Left lung (tissue), 10 donors: Measurements from ENCODE around the gene ZMYND12. TPM values are rescaled to one million over a fixed set of nuclear protein-coding genes. Genes with fewer than 3 reads are reported as not detected.
A peak's percentile ranks its signal among the peaks of the same experiment; 100 is the strongest.

Experiments used
- ATAC-seq: fragments of 200-7000 bp; cut with Tn5 transposase; one replicate; pipeline ENCODE4 v1.9.1; 2020; ENCODE audit warnings: moderate library complexity
- DNase-seq, 4 donors: peaks; one replicate each; pipeline ENCODE4 v3.0.0-alpha.2; 2013 to 2020
- H3K27ac ChIP-seq, 2 donors: fragments of 200-600 bp; sonication (generic) in 1 of 2; one replicate each; pipeline versions ENCODE4 v1.5.0 to v1.8.0; 2020 to 2021
- H3K27me3 ChIP-seq, 2 donors: fragments of 200-600 bp; sonication (generic) in 1 of 2; one replicate each; pipeline versions ENCODE4 v1.5.0 to v1.8.0; 2020 to 2021
- H3K36me3 ChIP-seq, 2 donors: fragments of 200-600 bp; sonication (generic) in 1 of 2; one replicate each; pipeline versions ENCODE4 v1.5.0 to v1.8.0; 2020 to 2021
- H3K4me1 ChIP-seq, 2 donors: fragments of 200-600 bp; one replicate each; pipeline ENCODE4 v1.8.0; 2021
- H3K4me3 ChIP-seq, 2 donors: fragments of 200-600 bp; sonication (generic) in 1 of 2; one replicate each; pipeline versions ENCODE4 v1.5.0 to v1.8.0; 2020 to 2021; ENCODE audit warnings: mild to moderate bottlenecking in 1 of 2
- H3K9me3 ChIP-seq, 2 donors: fragments of 200-600 bp; sonication (generic) in 1 of 2; one replicate each; pipeline versions ENCODE4 v1.5.0 to v1.8.0; 2020 to 2021
- intact Hi-C, 2 donors: fragments of 100-400 bp; cut with DNase I; formaldehyde crosslinking; loops; one replicate each; pipeline versions ENCODE4 v1.11.2 to v1.14.2; 2022
- polyA plus RNA-seq, 6 donors: library from polyadenylated mRNA; unstranded; fragments of 120-200 nt; gene quantifications; one replicate each; pipeline ENCODE4 v1.2.1, GENCODE V29; 2013; ENCODE audit not compliant: insufficient read length in 6 of 6
- total RNA-seq, 2 donors: library from RNA; stranded (reverse); fragmentation: NEBNext Ultra II Directional; extraction: Animal tissue kit (Norgen Biotek cat#: 25700); gene quantifications; one replicate each; pipeline ENCODE4 v1.2.1, GENCODE V29; 2021
- TF ChIP-seq, protein P1 (sequence below), 2 donors: fragments of 200-600 bp; sonication (generic) in 1 of 2; IDR thresholded peaks; one replicate each; pipeline versions ENCODE4 v1.5.0 to v1.8.0; 2021; ENCODE audit warnings: antibody characterized with exemption in 2 of 2
- donor health status: DM: no; HTN: yes; CAD: no.
- donor health status: DM: no; HTN: no; CAD: no.

Gene ZMYND12
- total and polyA plus RNA-seq, 8 donors, result 1.7 to 5.3 (median 2.2) TPM

DNA sequence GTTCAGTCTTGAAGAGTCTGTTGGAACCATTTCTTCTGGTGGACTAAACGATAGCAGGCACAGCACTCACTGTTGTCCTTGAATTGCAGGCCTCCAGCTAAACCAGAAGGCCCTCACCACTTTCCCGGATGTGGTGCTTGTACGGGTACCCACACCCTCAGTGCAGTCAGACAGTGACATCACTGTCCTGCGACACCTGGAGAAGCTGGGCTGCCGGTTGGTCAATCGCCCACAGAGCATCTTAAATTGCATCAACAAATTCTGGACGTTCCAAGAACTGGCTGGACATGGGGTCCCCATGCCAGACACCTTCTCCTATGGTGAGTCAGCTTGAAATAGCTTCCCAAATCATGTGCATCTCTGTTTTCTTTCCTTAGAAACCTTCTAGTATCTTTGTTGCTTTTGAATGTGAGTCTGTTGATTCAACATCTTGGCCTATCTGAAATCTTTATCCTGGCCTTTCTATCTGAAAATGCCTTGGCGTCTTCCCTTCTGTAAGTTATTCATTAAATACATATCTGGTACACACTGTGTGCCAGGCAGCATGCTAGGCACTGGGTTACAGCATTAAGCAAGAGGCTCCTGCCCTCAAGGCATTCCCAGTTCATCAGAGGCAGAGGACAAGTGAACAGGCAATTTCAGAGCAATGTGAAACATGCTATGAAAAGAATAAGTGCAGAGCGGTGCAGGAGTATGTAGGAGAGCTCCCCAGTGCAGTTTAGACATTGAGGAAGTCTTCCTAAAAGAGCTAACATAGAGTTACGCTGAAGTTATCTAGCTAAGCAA lies 56.3 kb downstream of the ZMYND12 start:
- Histone ChIP-seq H3K4me1 (no peaks in the 10 kb centered on the region), H3K27me3 (no peaks in the 10 kb centered on the region), H3K9me3 (no peaks in the 10 kb centered on the region), H3K4me3 (no peak overlapping the region), H3K36me3 (no peaks in the 10 kb centered on the region), H3K27ac (no peak overlapping the region)
- ATAC-seq (no peak), DNase-seq (no peak)
- intact Hi-C loops, result no loop called here
- TF ChIP-seq, protein P1, sequence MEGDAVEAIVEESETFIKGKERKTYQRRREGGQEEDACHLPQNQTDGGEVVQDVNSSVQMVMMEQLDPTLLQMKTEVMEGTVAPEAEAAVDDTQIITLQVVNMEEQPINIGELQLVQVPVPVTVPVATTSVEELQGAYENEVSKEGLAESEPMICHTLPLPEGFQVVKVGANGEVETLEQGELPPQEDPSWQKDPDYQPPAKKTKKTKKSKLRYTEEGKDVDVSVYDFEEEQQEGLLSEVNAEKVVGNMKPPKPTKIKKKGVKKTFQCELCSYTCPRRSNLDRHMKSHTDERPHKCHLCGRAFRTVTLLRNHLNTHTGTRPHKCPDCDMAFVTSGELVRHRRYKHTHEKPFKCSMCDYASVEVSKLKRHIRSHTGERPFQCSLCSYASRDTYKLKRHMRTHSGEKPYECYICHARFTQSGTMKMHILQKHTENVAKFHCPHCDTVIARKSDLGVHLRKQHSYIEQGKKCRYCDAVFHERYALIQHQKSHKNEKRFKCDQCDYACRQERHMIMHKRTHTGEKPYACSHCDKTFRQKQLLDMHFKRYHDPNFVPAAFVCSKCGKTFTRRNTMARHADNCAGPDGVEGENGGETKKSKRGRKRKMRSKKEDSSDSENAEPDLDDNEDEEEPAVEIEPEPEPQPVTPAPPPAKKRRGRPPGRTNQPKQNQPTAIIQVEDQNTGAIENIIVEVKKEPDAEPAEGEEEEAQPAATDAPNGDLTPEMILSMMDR (IDR thresholded peaks at IDR 0.05), result no peak

DNA sequence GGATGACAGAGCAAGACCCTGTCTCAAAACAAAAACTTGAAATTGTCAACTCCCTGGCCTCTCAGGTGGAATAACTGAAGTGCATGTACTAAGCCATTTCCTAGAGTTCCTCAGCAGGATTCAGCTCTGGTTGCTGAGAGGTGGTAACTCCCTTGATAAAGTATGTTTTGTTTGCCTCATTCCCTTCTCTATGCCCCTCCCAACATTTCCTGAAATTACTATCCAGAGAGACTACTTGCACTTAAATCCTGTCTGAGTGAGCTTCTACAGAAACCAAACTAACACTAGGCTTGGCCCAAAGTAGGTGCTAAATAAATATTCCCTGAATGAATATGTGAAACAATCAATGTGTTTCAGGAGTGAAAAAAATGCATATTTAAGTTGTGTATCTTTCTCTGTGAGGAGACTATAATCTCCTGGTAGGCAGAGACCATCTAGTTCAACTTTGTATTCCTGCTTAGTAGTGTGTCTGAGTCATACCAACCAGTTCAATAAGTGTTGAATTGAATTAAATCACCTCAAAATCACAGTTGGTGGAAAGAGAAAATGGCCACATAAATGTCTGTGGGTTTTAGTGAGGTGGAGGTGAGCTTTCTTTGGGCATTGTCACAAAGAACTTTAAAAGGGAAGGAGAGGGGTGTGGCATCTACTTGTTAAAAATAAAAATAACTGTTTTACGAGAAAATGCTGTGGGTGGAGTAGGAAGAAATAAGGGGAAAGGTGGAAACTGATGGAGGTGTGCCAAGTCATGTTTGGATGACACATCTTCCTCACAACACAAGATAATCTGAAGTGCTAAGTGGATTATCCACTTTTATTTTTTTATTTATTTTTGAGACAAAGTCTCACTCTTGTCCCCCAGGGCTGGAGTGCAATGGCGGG lies 62.6 kb downstream of the ZMYND12 start:
- DNase-seq (no peak), ATAC-seq (peak; percentile 25)
- no peaks in the 10 kb centered on the region for H3K9me3 ChIP-seq
- H3K4me3 ChIP-seq, result no peak overlapping the region
- no peaks in the 10 kb centered on the region for H3K27me3 ChIP-seq
- no peaks in the 10 kb centered on the region for H3K36me3 ChIP-seq
- TF ChIP-seq, protein P1 (IDR thresholded peaks at IDR 0.05), result no peak
- H3K4me1 ChIP-seq, result no peaks in the 10 kb centered on the region
- intact Hi-C loops, result no loop called here
- no peak overlapping the region for H3K27ac ChIP-seq

DNA sequence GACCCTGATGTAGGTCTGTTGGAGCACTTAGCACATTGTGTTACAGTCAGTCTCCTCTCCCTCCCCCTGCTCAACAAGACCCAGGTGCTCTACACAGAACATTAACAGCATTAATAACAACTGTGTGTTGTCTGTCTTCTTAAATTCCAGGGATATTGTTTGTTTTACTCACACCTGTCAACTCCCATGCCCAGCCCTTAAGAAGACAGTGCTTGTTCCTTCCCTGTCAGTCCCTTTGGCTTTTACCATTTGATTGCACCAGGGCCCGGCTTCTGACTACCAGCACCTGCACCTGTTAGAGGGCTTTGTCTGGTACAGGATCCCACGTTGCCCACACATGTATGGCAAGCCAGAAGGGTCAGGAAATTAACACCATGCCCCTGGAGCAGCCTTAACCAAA lies 63.6 kb downstream of the ZMYND12 start:
- TF ChIP-seq, protein P1 (IDR thresholded peaks at IDR 0.05), result no peak
- Histone ChIP-seq H3K9me3 (no peaks in the 10 kb centered on the region), H3K4me3 (no peak overlapping the region), H3K4me1 (no peaks in the 10 kb centered on the region), H3K36me3 (no peaks in the 10 kb centered on the region), H3K27me3 (no peaks in the 10 kb centered on the region), H3K27ac (no peak overlapping the region)
- no peak for DNase-seq
- intact Hi-C loops, result no loop called here
- ATAC-seq, result no peak

DNA sequence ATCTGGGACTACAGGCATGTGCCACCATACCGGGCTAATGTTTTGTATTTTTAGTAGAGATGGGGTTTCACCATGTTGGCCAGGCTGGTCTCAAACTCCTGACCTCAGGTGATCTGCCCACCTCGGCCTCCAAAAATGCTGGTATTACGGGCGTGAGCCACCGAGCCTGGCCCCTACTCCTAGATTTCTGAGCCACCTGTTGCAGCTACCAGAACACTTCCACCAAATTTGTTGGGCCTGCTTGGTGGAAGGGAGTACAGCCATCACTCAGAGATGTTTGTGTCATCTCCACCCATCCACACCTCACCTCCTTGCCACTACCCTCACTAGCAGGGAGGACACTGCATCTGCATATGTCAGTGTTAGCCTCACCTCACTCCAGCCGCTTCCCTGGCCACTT lies 69.8 kb downstream of the ZMYND12 start:
- DNase-seq (no peak), ATAC-seq (no peak)
- intact Hi-C loops, result no loop called here
- H3K4me3 ChIP-seq, result no peak overlapping the region
- peaks cover 10 to 40% of the 10 kb centered on the region in 2 donors for H3K27me3 ChIP-seq
- H3K36me3 ChIP-seq, result no peaks in the 10 kb centered on the region
- H3K4me1 ChIP-seq, result peaks cover 3 to 5% of the 10 kb centered on the region in 2 donors
- H3K27ac ChIP-seq, result no peak overlapping the region
- TF ChIP-seq, protein P1 (IDR thresholded peaks at IDR 0.05), result no peak
- H3K9me3 ChIP-seq, result no peaks in the 10 kb centered on the region

DNA sequence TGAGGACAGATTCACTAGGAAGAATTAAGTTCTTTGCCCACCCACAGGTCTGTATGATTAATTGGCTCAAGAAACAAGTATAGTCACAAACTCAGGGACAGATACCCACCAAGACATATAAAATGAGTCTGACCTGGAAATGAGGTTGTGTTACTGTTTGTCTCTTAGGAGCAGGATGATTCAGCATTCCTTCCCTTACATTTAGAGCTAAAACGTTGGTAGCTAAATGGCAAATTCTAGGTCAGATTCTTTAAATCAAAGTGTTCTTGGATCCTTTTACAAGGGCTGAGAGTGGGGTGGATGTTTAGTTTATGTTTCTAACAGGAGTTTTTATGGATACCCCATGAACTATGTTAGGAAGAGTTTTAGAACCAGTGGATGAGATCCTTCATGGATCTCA lies 70.5 kb downstream of the ZMYND12 start:
- intact Hi-C loops, result no loop called here
- DNase-seq, result no peak
- Histone ChIP-seq H3K4me3 (no peak overlapping the region), H3K4me1 (peaks cover 6 to 12% of the 10 kb centered on the region in 2 donors), H3K36me3 (no peaks in the 10 kb centered on the region), H3K27ac (no peak overlapping the region), H3K9me3 (no peaks in the 10 kb centered on the region), H3K27me3 (peaks cover 11 to 47% of the 10 kb centered on the region in 2 donors)
- no peak for ATAC-seq
- TF ChIP-seq, protein P1 (IDR thresholded peaks at IDR 0.05), result no peak
